ENCODE results near the gene MKNK2. TPM values are rescaled to one million over a fixed set of nuclear protein-coding genes. Genes with fewer than 3 reads are reported as not detected.

The MKNK2 gene
- total RNA-seq, 1 donor from 2014 or later = 127 TPM

DNA sequence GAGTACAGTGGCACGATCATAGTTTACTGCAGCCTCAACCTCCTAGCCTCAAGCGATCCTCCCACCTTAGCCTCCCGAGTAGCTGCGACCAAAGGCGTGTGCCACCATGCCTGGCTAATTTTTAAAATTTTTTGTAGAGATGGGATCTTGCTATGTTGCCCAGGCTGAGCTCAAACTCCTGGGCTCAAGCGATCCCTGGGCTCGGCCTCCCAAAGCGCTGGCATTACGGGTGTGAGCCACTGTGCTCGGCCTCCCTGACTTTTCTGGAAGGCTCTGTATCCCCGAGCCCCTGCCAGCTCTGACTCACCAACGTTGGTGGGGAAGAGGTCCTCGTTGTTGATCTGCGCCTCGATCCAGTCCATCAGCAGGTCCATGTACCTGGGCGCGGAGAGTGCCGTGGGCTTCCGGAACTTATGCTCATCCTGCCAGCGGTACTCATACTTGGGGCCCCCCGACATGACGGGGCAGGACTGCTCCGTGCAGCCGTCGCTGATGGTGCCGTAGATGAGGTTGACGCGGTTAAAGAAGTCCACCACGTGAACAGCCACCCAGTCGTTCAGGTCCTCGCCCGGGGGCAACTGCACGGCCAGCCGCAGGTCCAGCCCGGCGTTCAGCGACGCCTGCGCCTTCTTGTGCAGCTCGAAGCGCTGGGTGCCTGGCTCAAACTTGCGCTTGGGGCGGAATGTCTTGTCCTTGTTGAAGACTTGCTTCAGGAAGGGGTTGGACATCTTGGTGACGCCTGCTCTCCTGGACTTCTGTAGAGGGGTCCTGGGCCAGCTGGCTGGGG is 27.0 kb upstream of the MKNK2 start:
- peaks cover 20% of the 10 kb centered on the region for H3K36me3 Mint-ChIP-seq (ENCODE audit: low read depth)
- no peak overlapping the region for H3K4me3 Mint-ChIP-seq (ENCODE audit: unreplicated experiment)
- DNase-seq (ENCODE audit: low spot score) = no peak
- no peak overlapping the region for H3K27ac Mint-ChIP-seq (ENCODE audit: unreplicated experiment)
- TF ChIP-seq, protein P1, sequence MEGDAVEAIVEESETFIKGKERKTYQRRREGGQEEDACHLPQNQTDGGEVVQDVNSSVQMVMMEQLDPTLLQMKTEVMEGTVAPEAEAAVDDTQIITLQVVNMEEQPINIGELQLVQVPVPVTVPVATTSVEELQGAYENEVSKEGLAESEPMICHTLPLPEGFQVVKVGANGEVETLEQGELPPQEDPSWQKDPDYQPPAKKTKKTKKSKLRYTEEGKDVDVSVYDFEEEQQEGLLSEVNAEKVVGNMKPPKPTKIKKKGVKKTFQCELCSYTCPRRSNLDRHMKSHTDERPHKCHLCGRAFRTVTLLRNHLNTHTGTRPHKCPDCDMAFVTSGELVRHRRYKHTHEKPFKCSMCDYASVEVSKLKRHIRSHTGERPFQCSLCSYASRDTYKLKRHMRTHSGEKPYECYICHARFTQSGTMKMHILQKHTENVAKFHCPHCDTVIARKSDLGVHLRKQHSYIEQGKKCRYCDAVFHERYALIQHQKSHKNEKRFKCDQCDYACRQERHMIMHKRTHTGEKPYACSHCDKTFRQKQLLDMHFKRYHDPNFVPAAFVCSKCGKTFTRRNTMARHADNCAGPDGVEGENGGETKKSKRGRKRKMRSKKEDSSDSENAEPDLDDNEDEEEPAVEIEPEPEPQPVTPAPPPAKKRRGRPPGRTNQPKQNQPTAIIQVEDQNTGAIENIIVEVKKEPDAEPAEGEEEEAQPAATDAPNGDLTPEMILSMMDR (IDR thresholded peaks at IDR 0.05) = no peak
- no peaks in the 10 kb centered on the region for H3K4me1 Mint-ChIP-seq (ENCODE audit: low read depth)
- H3K9me3 Mint-ChIP-seq (ENCODE audit: low read depth) = no peaks in the 10 kb centered on the region
- no peaks in the 10 kb centered on the region for H3K27me3 Mint-ChIP-seq (ENCODE audit: low read depth)

GRCh38 chr19:2077398-2077797 is 26.4 kb upstream of the MKNK2 start:
- no peak overlapping the region for H3K27ac Mint-ChIP-seq (ENCODE audit: unreplicated experiment)
- H3K9me3 Mint-ChIP-seq (ENCODE audit: low read depth) = no peaks in the 10 kb centered on the region
- DNase-seq (ENCODE audit: low spot score) = no peak
- no peaks in the 10 kb centered on the region for H3K4me1 Mint-ChIP-seq (ENCODE audit: low read depth)
- H3K4me3 Mint-ChIP-seq (ENCODE audit: unreplicated experiment) = no peak overlapping the region
- peaks cover 25% of the 10 kb centered on the region for H3K36me3 Mint-ChIP-seq (ENCODE audit: low read depth)
- TF ChIP-seq, protein P1 (IDR thresholded peaks at IDR 0.05) = no peak
- no peaks in the 10 kb centered on the region for H3K27me3 Mint-ChIP-seq (ENCODE audit: low read depth)

- Mint-ChIP-seq H3K9me3 (ENCODE audit: low read depth) (no peaks in the 10 kb centered on the region), H3K27ac (ENCODE audit: unreplicated experiment) (no peak overlapping the region), H3K4me3 (ENCODE audit: unreplicated experiment) (no peak overlapping the region), H3K4me1 (ENCODE audit: low read depth) (no peaks in the 10 kb centered on the region), H3K36me3 (ENCODE audit: low read depth) (peaks cover 29% of the 10 kb centered on the region), H3K27me3 (ENCODE audit: low read depth) (no peaks in the 10 kb centered on the region)
- DNase-seq (ENCODE audit: low spot score) = no peak
- TF ChIP-seq, protein P1 (IDR thresholded peaks at IDR 0.05) = no peak
These were observed 25.5 kb upstream of the MKNK2 start for GRCh38 chr19:2076526-2076944.

DNA sequence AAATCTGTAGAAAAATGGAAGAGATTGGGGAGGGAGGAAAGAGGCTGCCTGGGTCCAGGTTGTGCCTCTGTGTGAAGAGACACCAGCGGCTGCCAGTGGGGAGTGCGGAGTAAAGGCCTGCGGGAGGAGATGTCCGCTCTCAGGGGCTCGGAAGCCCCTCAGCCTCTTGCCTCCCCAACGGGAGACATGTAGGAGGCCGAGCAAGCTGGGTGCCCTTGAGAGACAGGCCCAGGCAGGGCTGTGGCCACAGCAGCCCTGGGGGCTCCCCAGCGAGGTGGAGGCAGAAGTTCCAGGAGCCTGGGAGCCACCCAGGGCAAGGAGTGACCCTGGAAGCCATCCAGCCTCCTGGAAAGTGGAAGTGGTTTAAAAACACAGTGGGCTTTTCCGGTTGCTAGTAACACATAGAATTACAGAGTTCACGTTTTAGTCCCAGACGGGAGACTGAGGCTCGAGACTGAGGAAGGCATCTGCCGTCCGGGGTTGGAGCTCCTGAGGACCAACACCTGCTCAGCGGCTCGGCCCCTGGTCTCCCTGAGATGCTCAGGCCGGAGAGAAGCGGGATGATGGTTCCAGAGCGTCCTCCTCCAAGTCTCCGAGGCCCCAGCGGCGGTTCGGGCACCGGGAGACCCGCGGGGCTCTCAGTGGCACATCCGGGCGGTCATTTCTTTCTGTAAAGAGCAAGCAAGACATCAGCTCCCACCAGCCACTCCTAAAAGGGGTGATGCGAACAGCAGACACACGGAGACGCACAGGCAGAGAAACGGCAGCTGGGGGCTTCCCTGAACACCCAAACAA is 21.9 kb upstream of the MKNK2 start:
- no peaks in the 10 kb centered on the region for H3K9me3 Mint-ChIP-seq (ENCODE audit: low read depth)
- no peak overlapping the region for H3K27ac Mint-ChIP-seq (ENCODE audit: unreplicated experiment)
- no peak overlapping the region for H3K4me3 Mint-ChIP-seq (ENCODE audit: unreplicated experiment)
- TF ChIP-seq, protein P1 (IDR thresholded peaks at IDR 0.05) = no peak
- no peak for DNase-seq (ENCODE audit: low spot score)
- H3K4me1 Mint-ChIP-seq (ENCODE audit: low read depth) = peaks cover 5% of the 10 kb centered on the region
- peaks cover 28% of the 10 kb centered on the region for H3K36me3 Mint-ChIP-seq (ENCODE audit: low read depth)
- H3K27me3 Mint-ChIP-seq (ENCODE audit: low read depth) = no peaks in the 10 kb centered on the region

GRCh38 chr19:2070986-2071673 is 20.1 kb upstream of the MKNK2 start:
- peaks cover 5% of the 10 kb centered on the region for H3K4me1 Mint-ChIP-seq (ENCODE audit: low read depth)
- TF ChIP-seq, protein P1 (IDR thresholded peaks at IDR 0.05) = no peak
- H3K27me3 Mint-ChIP-seq (ENCODE audit: low read depth) = no peaks in the 10 kb centered on the region
- peaks cover 21% of the 10 kb centered on the region for H3K36me3 Mint-ChIP-seq (ENCODE audit: low read depth)
- no peak overlapping the region for H3K4me3 Mint-ChIP-seq (ENCODE audit: unreplicated experiment)
- no peak for DNase-seq (ENCODE audit: low spot score)
- H3K9me3 Mint-ChIP-seq (ENCODE audit: low read depth) = no peaks in the 10 kb centered on the region
- H3K27ac Mint-ChIP-seq (ENCODE audit: unreplicated experiment) = no peak overlapping the region

Measured in chondrocyte (in vitro differentiated cells).